HepG2 (cell line): ENCODE data around the gene SLC2A13. TPM values are rescaled to one million over a fixed set of nuclear protein-coding genes. Genes with fewer than 3 reads are reported as not detected.
"Not testable (repeated sequence)": the region's sequence is repeated elsewhere in the genome, so short reads cannot be mapped to it uniquely, and the experiment has no call there.

Source experiments
- ATAC-seq: fragments of 200-7000 bp; cut with Tn5 transposase; 3 replicates; pipeline ENCODE4 v1.9.1; 2020; ENCODE audit warnings: mild to moderate bottlenecking, moderate library complexity
- BruUV-seq: library from RNA; stranded (reverse); fragments of 400-500 nt; replicated peaks from 2 replicates; lab custom pipeline; 2021; lab: Mats Ljungman, UMichigan
- CTCF ChIA-PET: fragments of 300-600 bp; formaldehyde crosslinking; extraction: SDS; loops from one replicate; lab custom pipeline; 2021; ENCODE audit warnings: low total read pairs, inconsistent platforms, low intra/inter-chr PET ratio; lab: Yijun Ruan, JAX
- POLR2A ChIA-PET: fragments of 350-600 bp; sonication (Branson Sonifier 250); formaldehyde crosslinking; loops from one replicate; lab custom pipeline; 2020; ENCODE audit warnings: antibody characterized with exemption, inconsistent platforms; lab: Yijun Ruan, JAX
- DNase-seq: peaks from one replicate; pipeline ENCODE4 v3.0.0-alpha.2; 2015; ENCODE audit warnings: low spot score
- FAIRE-seq: peaks from 3 replicates; lab custom pipeline; 2011; peaks lifted over from hg19 to GRCh38; lab: Jason Lieb, UNC
- H2AFZ ChIP-seq: one replicate; pipeline ENCODE4 v1.6.1; 2011; ENCODE audit warnings: low read length, inconsistent platforms
- H3K27ac ChIP-seq: fragments of 300-600 bp; 3 replicates; pipeline ENCODE4 v1.8.0; 2011; ENCODE audit warnings: mixed run types, mild to moderate bottlenecking, mixed read lengths, low read length, inconsistent platforms; ENCODE audit not compliant: insufficient read depth; ENCODE audit errors: extremely low read length
- H3K27me3 ChIP-seq, 2 experiments: fragments of 200-600 bp in 1 of 2; 2 replicates in 1 of 2; 3 replicates in 1 of 2; pipeline versions ENCODE4 v1.6.0 to v1.8.0; 2011; ENCODE audit warnings: low read length in 2 of 2, mild to moderate bottlenecking in 2 of 2, moderate library complexity in 2 of 2, inconsistent platforms in 1 of 2; ENCODE audit not compliant: insufficient read depth in 2 of 2, control insufficient read depth in 1 of 2
- H3K36me3 ChIP-seq, 2 experiments: fragments of 200-600 bp in 1 of 2; replicated peaks in 1 of 2; 2 replicates in 1 of 2; 3 replicates in 1 of 2; pipeline versions ENCODE4 v1.5.1 to v1.8.0; 2011; ENCODE audit warnings: low read length in 2 of 2, inconsistent platforms in 1 of 2; ENCODE audit not compliant: insufficient read depth in 2 of 2, control insufficient read depth in 1 of 2
- H3K4me1 ChIP-seq: 2 replicates; pipeline ENCODE4 v1.5.1; 2012; ENCODE audit warnings: low read length, inconsistent platforms; ENCODE audit not compliant: insufficient read depth
- H3K4me2 ChIP-seq: 2 replicates; pipeline ENCODE4 v1.6.0; 2011; ENCODE audit warnings: low read depth, low read length, inconsistent platforms
- H3K4me3 ChIP-seq, 3 experiments: fragments of 200-600 bp in 1 of 3; sonication (generic), shearing (Covaris generic) in 1 of 3; replicated peaks in 1 of 3; 2 replicates each; pipeline ENCODE4 v1.5.1; 2011 to 2016; ENCODE audit warnings: low read length in 3 of 3, inconsistent platforms in 2 of 3, low read depth in 2 of 3, mild to moderate bottlenecking in 2 of 3, control low read depth in 1 of 3, mixed read lengths in 1 of 3; ENCODE audit not compliant: insufficient read depth in 1 of 3
- H3K79me2 ChIP-seq: one replicate; pipeline ENCODE4 v1.6.1; 2011; ENCODE audit warnings: low read length, inconsistent platforms; ENCODE audit not compliant: insufficient read depth
- H3K9ac ChIP-seq: 2 replicates; pipeline ENCODE4 v1.6.0; 2011; ENCODE audit warnings: mild to moderate bottlenecking, low read depth, low read length, inconsistent platforms; ENCODE audit not compliant: insufficient read depth
- H3K9me3 ChIP-seq: 2 replicates; pipeline ENCODE4 v1.5.1; 2012; ENCODE audit warnings: mild to moderate bottlenecking, low read length
- H4K20me1 ChIP-seq: 2 replicates; pipeline ENCODE4 v1.6.0; 2011; ENCODE audit warnings: inconsistent platforms, mild to moderate bottlenecking, low read length, moderate library complexity; ENCODE audit not compliant: insufficient read depth
- CCAR2 ChIP-seq: fragments of 200-400 bp; formaldehyde crosslinking; optimal IDR thresholded peaks from 2 replicates; pipeline ENCODE3; 2018; ENCODE audit warnings: low read depth, mild to moderate bottlenecking, low read length, moderate library complexity
- DNMT1 ChIP-seq: sonication (generic); formaldehyde crosslinking; IDR thresholded peaks from 2 replicates; pipeline ENCODE4 v1.5.1; 2020; ENCODE audit warnings: mild to moderate bottlenecking, missing genetic modification reagents
- HNF4A ChIP-seq: sonication (generic); formaldehyde crosslinking; IDR thresholded peaks from 2 replicates; pipeline ENCODE4 v1.4.0; 2020; ENCODE audit warnings: missing genetic modification reagents
- KDM2A ChIP-seq: sonication (generic); formaldehyde crosslinking; IDR thresholded peaks from 2 replicates; pipeline ENCODE4 v1.4.0; 2020; ENCODE audit warnings: low read depth, missing genetic modification reagents, borderline replicate concordance
- NPAS2 ChIP-seq: sonication (generic); formaldehyde crosslinking; IDR thresholded peaks from 2 replicates; pipeline ENCODE4 v1.8.0; 2022; ENCODE audit warnings: mild to moderate bottlenecking, missing genetic modification reagents, borderline replicate concordance
- PATZ1 ChIP-seq: sonication (generic); formaldehyde crosslinking; IDR thresholded peaks from 2 replicates; pipeline ENCODE4 v1.4.0; 2020; ENCODE audit warnings: missing genetic modification reagents
- XRCC5 ChIP-seq: fragments of 200-400 bp; formaldehyde crosslinking; optimal IDR thresholded peaks from 2 replicates; pipeline ENCODE3; 2017; ENCODE audit warnings: mild to moderate bottlenecking, low read length
- ZFP91 ChIP-seq: sonication (generic); formaldehyde crosslinking; IDR thresholded peaks from 2 replicates; pipeline ENCODE4 v1.9.0; 2022; ENCODE audit warnings: missing genetic modification reagents, mild to moderate bottlenecking, borderline replicate concordance
- ZNF280B ChIP-seq: sonication (generic); formaldehyde crosslinking; IDR thresholded peaks from 2 replicates; pipeline ENCODE4 v1.5.0; 2020; ENCODE audit warnings: missing genetic modification reagents, mild to moderate bottlenecking, borderline replicate concordance
- ZSCAN20 ChIP-seq: sonication (generic); formaldehyde crosslinking; IDR thresholded peaks from 2 replicates; pipeline ENCODE4 v1.4.0; 2020; ENCODE audit warnings: missing genetic modification reagents, mild to moderate bottlenecking, borderline replicate concordance
- ZSCAN30 ChIP-seq: sonication (generic); formaldehyde crosslinking; IDR thresholded peaks from 2 replicates; pipeline ENCODE4 v1.5.0; 2020; ENCODE audit warnings: mild to moderate bottlenecking, missing genetic modification reagents
- WGBS: methylation state at CpG from one replicate; pipeline ENCODE4 v1.1.6; 2017; ENCODE audit warnings: low lambda C conversion rate; 5-methylcytosine and 5-hydroxymethylcytosine counted together
- in situ Hi-C: cut with HindIII; loops from 2 replicates; pipeline ENCODE4 v1.10.0; 2017; ENCODE audit warnings: low pct_unique_long_range_greater_than_20kb; ENCODE audit not compliant: extremely low pct_ligation_motif_present
- intact Hi-C: fragments of 100-400 bp; cut with micrococcal nuclease; formaldehyde crosslinking; loops from one replicate; pipeline ENCODE4 v1.10.0; 2022; ENCODE audit not compliant: unreplicated experiment
- polyA plus RNA-seq, 8 experiments: library from polyadenylated mRNA; depleted of rRNA in 3 of 8; stranded (reverse) in 7 of 8; unstranded in 1 of 8; fragments of >200 nt; fragmentation: Illumina TruSeq in 4 of 8; extraction: Trizol in 4 of 8; gene quantifications; 2 replicates each; pipeline versions ENCODE4 v1.2.1 to v1.2.3, GENCODE V29; 2011 to 2016; ENCODE audit warnings: low read depth in 4 of 8, missing spikeins in 1 of 8, mixed read lengths in 1 of 8; ENCODE audit not compliant: insufficient read depth in 1 of 8
- total RNA-seq, 5 experiments: library from RNA; depleted of rRNA; stranded (reverse); fragments of >200 nt; fragmentation: Illumina TruSeq; extraction: Trizol; gene quantifications; 2 replicates each; pipeline ENCODE4 v1.2.3, GENCODE V29; 2016; ENCODE audit warnings: low read depth in 1 of 5

Gene SLC2A13
- total and polyA plus RNA-seq, 2 of the 13 experiments (the other 11 are each of a cell fraction or from before 2014, with no cell fraction given): 5.5 to 6.0 TPM

GRCh38 chr12:39785814-39786213, 320.1 kb downstream of the SLC2A13 start:
- H2AFZ ChIP-seq, FAIRE-seq, H3K4me2 ChIP-seq, POLR2A ChIA-PET, H3K9ac ChIP-seq, H3K4me1 ChIP-seq: not testable (repeated sequence)
- peak; percentile 22; the same call in 1 of the 2 replicates for TF ChIP-seq HNF4A (CRISPR knock-in tag)
- TF ChIP-seq, all 625 proteins: peak for 1; not testable (repeated sequence) for 624
- ATAC-seq, H3K9me3 ChIP-seq, CTCF ChIA-PET, H3K27me3 ChIP-seq, BruUV-seq, H4K20me1 ChIP-seq, H3K36me3 ChIP-seq, intact Hi-C loops, DNase-seq, in situ Hi-C loops, H3K27ac ChIP-seq, H3K4me3 ChIP-seq, H3K79me2 ChIP-seq: not testable (repeated sequence)
- WGBS: 45% methylated on average over 2 of the region's 2 CpGs

GRCh38 chr12:39782026-39782545, 323.8 kb downstream of the SLC2A13 start:
- intact Hi-C loops (no loop called here), in situ Hi-C loops (no loop called here)
- no peak for ATAC-seq
- no peaks in the 10 kb centered on the region for H3K79me2 ChIP-seq
- H3K4me2 ChIP-seq: no peak overlapping the region
- H3K27me3 ChIP-seq: no peaks in the 10 kb centered on the region
- H3K4me3 ChIP-seq: no peak overlapping the region
- 67% methylated on average over 7 of the region's 7 CpGs for WGBS
- H3K9me3 ChIP-seq: no peaks in the 10 kb centered on the region
- ChIA-PET CTCF (no interaction called here), POLR2A (no interaction called here)
- H3K27ac ChIP-seq: no peak overlapping the region
- H2AFZ ChIP-seq: no peak overlapping the region
- no peak for FAIRE-seq
- no peaks in the 10 kb centered on the region for H3K36me3 ChIP-seq
- DNase-seq: no peak
- no TSS peak for BruUV-seq
- H3K9ac ChIP-seq: no peak overlapping the region
- no peaks in the 10 kb centered on the region for H4K20me1 ChIP-seq
- no peaks in the 10 kb centered on the region for H3K4me1 ChIP-seq
- TF ChIP-seq PATZ1 (CRISPR knock-in tag) (no peak), ZNF280B (CRISPR knock-in tag) (no peak), ZSCAN30 (CRISPR knock-in tag) (no peak), ZSCAN20 (CRISPR knock-in tag) (no peak), NPAS2 (CRISPR knock-in tag) (no peak), DNMT1 (no peak), ZFP91 (CRISPR knock-in tag) (no peak), KDM2A (CRISPR knock-in tag) (no peak), XRCC5 (no peak), CCAR2 (no peak)
